B cell (primary cell): ENCODE measurements around the gene DAZAP1. TPM values are rescaled to one million over a fixed set of nuclear protein-coding genes. Genes with fewer than 3 reads are reported as not detected.

Experiments
- ATAC-seq: fragments of 200-7000 bp; cut with Tn5 transposase; one replicate; pipeline ENCODE4 v1.10.0; 2021; ENCODE audit warnings: low read depth, mild to moderate bottlenecking, moderate number of reproducible peaks, moderate library complexity
- CTCF ChIA-PET: fragments of 350-600 bp; sonication (Branson Sonifier 250); formaldehyde crosslinking; loops from one replicate; lab custom pipeline; 2021; ENCODE audit warnings: antibody characterized with exemption, inconsistent platforms; lab: Charles Lee
- POLR2A ChIA-PET: fragments of 350-600 bp; sonication (Branson Sonifier 250); formaldehyde crosslinking; loops from one replicate; lab custom pipeline; 2021; ENCODE audit warnings: antibody characterized with exemption; lab: Charles Lee
- DNase-seq: peaks from one replicate; pipeline ENCODE4 v3.0.0; 2013
- H2AFZ ChIP-seq: 2 replicates; pipeline ENCODE4 v1.6.1; 2012; ENCODE audit warnings: mild to moderate bottlenecking, low read depth, low read length; ENCODE audit not compliant: insufficient read depth, poor library complexity, severe bottlenecking
- H3K27ac ChIP-seq, 2 donors: 1 replicate in 1 of 2; 2 replicates in 1 of 2; pipeline ENCODE4 v1.5.1; 2012 to 2013; ENCODE audit warnings: low read length in 2 of 2, mild to moderate bottlenecking in 2 of 2, moderate library complexity in 1 of 2
- H3K27me3 ChIP-seq, 4 experiments: fragments of 200-600 bp in 1 of 4; sonication (generic) in 1 of 4; replicated peaks in 1 of 4; 1 replicate in 2 of 4; 2 replicates in 2 of 4; pipeline versions ENCODE4 v1.6.1 to v1.7.0; 2013 to 2016; ENCODE audit warnings: low read length in 3 of 4, mild to moderate bottlenecking in 2 of 4, mixed read lengths in 1 of 4, moderate library complexity in 1 of 4; ENCODE audit not compliant: insufficient read depth in 4 of 4, control insufficient read depth in 3 of 4; ENCODE audit errors: control extremely low read depth in 1 of 4
- H3K36me3 ChIP-seq, 2 experiments: replicated peaks in 1 of 2; 1 replicate in 1 of 2; 2 replicates in 1 of 2; pipeline versions ENCODE4 v1.6.1 to v1.7.1; 2013; ENCODE audit warnings: low read length in 1 of 2; ENCODE audit not compliant: insufficient read depth in 2 of 2, control insufficient read depth in 1 of 2; ENCODE audit errors: control extremely low read depth in 1 of 2, extremely low read depth in 1 of 2
- H3K4me1 ChIP-seq, 2 donors: fragments of 200-600 bp in 1 of 2; sonication (generic) in 1 of 2; 1 replicate in 1 of 2; 2 replicates in 1 of 2; pipeline versions ENCODE4 v1.5.1 to v1.6.1; 2013 to 2017; ENCODE audit warnings: low read length in 2 of 2; ENCODE audit not compliant: control insufficient read depth in 2 of 2, insufficient read depth in 2 of 2
- H3K4me2 ChIP-seq: replicated peaks from 2 replicates; pipeline ENCODE3; 2012; ENCODE audit warnings: mild to moderate bottlenecking, low read depth, low read length; ENCODE audit not compliant: poor library complexity, severe bottlenecking
- H3K4me3 ChIP-seq, 5 experiments: fragments of 200-600 bp in 1 of 5; sonication (generic) in 1 of 5; 1 replicate in 3 of 5; 2 replicates in 2 of 5; pipeline versions ENCODE4 v1.5.1 to v1.7.0; 2011 to 2016; ENCODE audit warnings: low read length in 4 of 5, mild to moderate bottlenecking in 4 of 5, low read depth in 2 of 5, control low read depth in 1 of 5, moderate library complexity in 1 of 5; ENCODE audit not compliant: insufficient read depth in 1 of 5; ENCODE audit errors: control extremely low read depth in 1 of 5, extremely low read depth in 1 of 5
- H3K79me2 ChIP-seq: fragments of 200-600 bp; sonication (generic); one replicate; pipeline ENCODE4 v1.6.0; 2016; ENCODE audit warnings: low read length; ENCODE audit not compliant: control insufficient read depth, insufficient read depth
- H3K9ac ChIP-seq: fragments of 200-600 bp; sonication (generic); 2 replicates; pipeline ENCODE4 v1.6.1; 2017; ENCODE audit warnings: mild to moderate bottlenecking, low read length, moderate library complexity
- H3K9me3 ChIP-seq, 3 donors: one replicate each; pipeline versions ENCODE4 v1.6.1 to v1.7.1; 2013; ENCODE audit warnings: low read length in 2 of 3; ENCODE audit not compliant: control insufficient read depth in 2 of 3, insufficient read depth in 1 of 3; ENCODE audit errors: control extremely low read depth in 1 of 3
- H4K20me1 ChIP-seq: 2 replicates; pipeline ENCODE4 v1.6.0; 2012; ENCODE audit warnings: mild to moderate bottlenecking, low read length; ENCODE audit not compliant: insufficient read depth, control insufficient read depth, poor library complexity, severe bottlenecking
- H3K27ac Mint-ChIP-seq: one replicate; pipeline ENCODE4 v1.8.0; 2021; ENCODE audit warnings: mixed read lengths
- H3K27me3 Mint-ChIP-seq: one replicate; pipeline ENCODE4 v1.8.0; 2021; ENCODE audit warnings: mixed read lengths
- H3K4me1 Mint-ChIP-seq: one replicate; pipeline ENCODE4 v1.8.0; 2021; ENCODE audit warnings: mixed read lengths
- H3K4me3 Mint-ChIP-seq: one replicate; pipeline ENCODE4 v1.8.0; 2021; ENCODE audit warnings: mixed read lengths
- H3K9me3 Mint-ChIP-seq: one replicate; pipeline ENCODE4 v1.8.0; 2022; ENCODE audit warnings: mixed read lengths; ENCODE audit not compliant: insufficient read depth
- CTCF ChIP-seq: fragments of 200-600 bp; IDR thresholded peaks from one replicate; pipeline ENCODE4 v1.8.0; 2022; ENCODE audit warnings: antibody characterized with exemption, mild to moderate bottlenecking
- EZH2 ChIP-seq: IDR thresholded peaks from 2 replicates; pipeline ENCODE4 v1.6.1; 2012; ENCODE audit warnings: borderline replicate concordance, low read depth, mild to moderate bottlenecking, moderate library complexity, low read length; ENCODE audit not compliant: insufficient read depth, poor library complexity, severe bottlenecking
- WGBS: methylation state at CpG from one replicate; pipeline ENCODE4 v1.1.5; 2013; ENCODE audit warnings: missing lambda C conversion rate; ENCODE audit not compliant: insufficient coverage; 5-methylcytosine and 5-hydroxymethylcytosine counted together
- intact Hi-C: fragments of 100-400 bp; cut with micrococcal nuclease; formaldehyde crosslinking; loops from one replicate; pipeline ENCODE4 v1.10.0; 2022
- polyA plus RNA-seq: library from polyadenylated mRNA; depleted of rRNA; stranded (reverse); fragments of >200 nt; gene quantifications from 2 replicates; pipeline ENCODE4 v1.2.3, GENCODE V29; 2012
- total RNA-seq, 2 donors: library from RNA; stranded (reverse); fragments of 120-200 nt in 1 of 2; gene quantifications; 1 replicate in 1 of 2; 2 replicates in 1 of 2; pipeline versions ENCODE4 v1.2.3 to v1.2.4, GENCODE V29; 2013 to 2022

The DAZAP1 gene
- total and polyA plus RNA-seq, 2 donors (not counting 1 experiment from before 2014, with no cell fraction given), result 54.8 to 125 TPM

GRCh38 chr19:1431759-1432506 lies 24.5 kb downstream of the DAZAP1 start:
- Histone ChIP-seq H3K9me3 (no peaks in the 10 kb centered on the region), H3K27ac (no peak overlapping the region), H3K27me3 (no peaks in the 10 kb centered on the region), H3K4me1 (no peaks in the 10 kb centered on the region), H2AFZ (no peak overlapping the region), H3K4me2 (no peak overlapping the region), H3K9ac (no peak overlapping the region), H3K36me3 (peaks cover 0 to 66% of the 10 kb centered on the region in 2 experiments), H3K4me3 (no peak overlapping the region), H4K20me1 (peaks cover 60% of the 10 kb centered on the region), H3K79me2 (peaks cover 28% of the 10 kb centered on the region)
- Mint-ChIP-seq H3K4me3 (no peak overlapping the region), H3K9me3 (no peaks in the 10 kb centered on the region), H3K27ac (no peak overlapping the region), H3K27me3 (no peaks in the 10 kb centered on the region), H3K4me1 (no peaks in the 10 kb centered on the region)
- no peak for TF ChIP-seq CTCF
- TF ChIP-seq EZH2, result no peak
- POLR2A ChIA-PET, result interaction anchor here (0.6 kb wide), 1 partner anchor 13 kb away, joined by 13 read pairs; no protein-coding TSS in a partner anchor
- CTCF ChIA-PET, result no interaction called here
- ATAC-seq, result no peak
- no peak for DNase-seq
- WGBS, result 93% methylated on average over 24 of the region's 24 CpGs
- intact Hi-C loops, result no loop called here

GRCh38 chr19:1432507-1432887 lies 25.1 kb downstream of the DAZAP1 start:
- no peaks in the 10 kb centered on the region for H3K9me3 Mint-ChIP-seq
- CTCF ChIA-PET, result no interaction called here
- ATAC-seq (no peak), DNase-seq (no peak)
- no peak overlapping the region for H3K9ac ChIP-seq
- H2AFZ ChIP-seq, result no peak overlapping the region
- no peaks in the 10 kb centered on the region for H3K9me3 ChIP-seq
- TF ChIP-seq CTCF (no peak), EZH2 (no peak)
- no peak overlapping the region for H3K27ac ChIP-seq
- H3K4me3 ChIP-seq, result no peak overlapping the region
- intact Hi-C loops, result no loop called here
- H3K4me1 ChIP-seq, result no peaks in the 10 kb centered on the region
- H3K27ac Mint-ChIP-seq, result no peak overlapping the region
- POLR2A ChIA-PET, result no interaction called here
- H3K4me2 ChIP-seq, result no peak overlapping the region
- no peaks in the 10 kb centered on the region for H3K4me1 Mint-ChIP-seq
- no peaks in the 10 kb centered on the region for H3K27me3 Mint-ChIP-seq
- WGBS, result 96% methylated on average over 8 of the region's 16 CpGs
- H4K20me1 ChIP-seq, result peaks cover 54% of the 10 kb centered on the region
- H3K27me3 ChIP-seq, result no peaks in the 10 kb centered on the region
- peaks cover 0 to 66% of the 10 kb centered on the region in 2 experiments for H3K36me3 ChIP-seq
- H3K79me2 ChIP-seq, result peaks cover 28% of the 10 kb centered on the region
- H3K4me3 Mint-ChIP-seq, result no peak overlapping the region
